GM18867 (cell line): ENCODE measurements around the gene CISH.

Source experiments
- ATAC-seq: cut with Tn5 transposase; IDR thresholded peaks from one replicate; pipeline ENCODE4 v1.9.1; 2021; ENCODE audit warnings: mild to moderate bottlenecking, moderate library complexity; ENCODE audit not compliant: unreplicated experiment

The CISH gene

GRCh38 chr3:50615190-50615589, 3.6 kb upstream of the CISH start:
- no peak for ATAC-seq

- no peak for ATAC-seq
Observed at GRCh38 chr3:50612970-50613846, 1.6 kb upstream of the CISH start.

- ATAC-seq = no peak
Observed at GRCh38 chr3:50612234-50612882, 784 bp upstream of the CISH start.

- ATAC-seq = no peak
Observed at GRCh38 chr3:50610992-50611463, 546 bp downstream of the CISH start.

- ATAC-seq = no peak
Observed at GRCh38 chr3:50610181-50610971, 1.2 kb downstream of the CISH start.

- ATAC-seq = no peak
Observed at GRCh38 chr3:50609763-50610085, 1.9 kb downstream of the CISH start.

- no peak for ATAC-seq
Observed at GRCh38 chr3:50609071-50609762, 2.4 kb downstream of the CISH start.

GRCh38 chr3:50608278-50608677, 3.3 kb downstream of the CISH start:
- ATAC-seq = no peak

GRCh38 chr3:50607271-50608091, 4.1 kb downstream of the CISH start:
- ATAC-seq = no peak

- ATAC-seq = no peak
Observed at GRCh38 chr3:50606596-50606995, 5.0 kb downstream of the CISH start.

GRCh38 chr3:50605901-50606326, 5.7 kb downstream of the CISH start:
- ATAC-seq = no peak

- ATAC-seq = no peak
Observed at GRCh38 chr3:50604628-50605588, 6.7 kb downstream of the CISH start.

- ATAC-seq = no peak
Observed at GRCh38 chr3:50604110-50604621, 7.4 kb downstream of the CISH start.

- no peak for ATAC-seq
Observed at GRCh38 chr3:50603261-50604109, 8.1 kb downstream of the CISH start.

GRCh38 chr3:50602595-50603191, 8.9 kb downstream of the CISH start:
- ATAC-seq = no peak

- peak; percentile 56 for ATAC-seq
Observed at GRCh38 chr3:50600841-50601591, 10.6 kb downstream of the CISH start.
